ENCODE results near the gene SFT2D1.

Gene SFT2D1

GRCh38 chr6:166331503-166332415, 10.6 kb downstream of the SFT2D1 start:
- no peak for DNase-seq

GRCh38 chr6:166330612-166331011, 11.7 kb downstream of the SFT2D1 start:
- DNase-seq = no peak

- no peak for DNase-seq
Observed at GRCh38 chr6:166325383-166326042, 16.8 kb downstream of the SFT2D1 start.

GRCh38 chr6:166323395-166323794, 18.9 kb downstream of the SFT2D1 start:
- no peak for DNase-seq

- DNase-seq = no peak
Observed at GRCh38 chr6:166318649-166319600, 23.4 kb downstream of the SFT2D1 start.

GRCh38 chr6:166318227-166318626, 24.1 kb downstream of the SFT2D1 start:
- no peak for DNase-seq

GRCh38 chr6:166317261-166318212, 24.8 kb downstream of the SFT2D1 start:
- DNase-seq = no peak

- no peak for DNase-seq
Observed at GRCh38 chr6:166315436-166315835, 26.9 kb downstream of the SFT2D1 start.

GRCh38 chr6:166314454-166314853, 27.9 kb downstream of the SFT2D1 start:
- no peak for DNase-seq

- DNase-seq = no peak
Observed at GRCh38 chr6:166313255-166314070, 28.9 kb downstream of the SFT2D1 start.

- no peak for DNase-seq
Observed at GRCh38 chr6:166312832-166313231, 29.5 kb downstream of the SFT2D1 start.

GRCh38 chr6:166310634-166311033, 31.7 kb downstream of the SFT2D1 start:
- DNase-seq = no peak

GRCh38 chr6:166309977-166310376, 32.4 kb downstream of the SFT2D1 start:
- no peak for DNase-seq

- DNase-seq = no peak
Observed at GRCh38 chr6:166308769-166309589, 33.4 kb downstream of the SFT2D1 start.

GRCh38 chr6:166308033-166308768, 34.1 kb downstream of the SFT2D1 start, which contains the start of gene PRR18:
Gene PRR18 (minus strand): TSS chr6:166308392. CDS start chr6:166308142, 250 bp downstream.
- DNase-seq = no peak

- no peak for DNase-seq
Observed at GRCh38 chr6:166307082-166308032, 35.0 kb downstream of the SFT2D1 start.

GRCh38 chr6:166306378-166307081, 35.8 kb downstream of the SFT2D1 start:
- no peak for DNase-seq

Data from stimulated activated CD4-positive, alpha-beta T cell treated with anti-CD3 and anti-CD28 coated beads, Interleukin-1b, Interleukin-23, amount 100 ng/mL, for 48 hours (primary cell).